ENCODE results near the gene PCSK7.

- TF ChIP-seq CTCF (IDR thresholded peaks at IDR 0.05) (no peak), POLR2A (IDR thresholded peaks at IDR 0.05) (no peak), POLR2AphosphoS5 (IDR thresholded peaks at IDR 0.05; ENCODE audit: insufficient read depth in 1 of 2, low read depth in 1 of 2) (no peak)
These were observed 41.8 kb upstream of the PCSK7 start for GRCh38 chr11:117273550-117274289.
